Skin of body (tissue), 2 donors: ENCODE results near the gene TAPT1. TPM values are rescaled to one million over a fixed set of nuclear protein-coding genes. Genes with fewer than 3 reads are reported as not detected.
"Not testable (repeated sequence)": the region's sequence is repeated elsewhere in the genome, so short reads cannot be mapped to it uniquely, and the experiment has no call there.

Source experiments
- DNase-seq: peaks from one replicate; lab custom pipeline; 2025; lab: John Stamatoyannopoulos, UW
- total RNA-seq: library from RNA; depleted of rRNA; stranded (reverse); fragments of >200 nt; gene quantifications from one replicate; pipeline ENCODE4 v1.2.3, GENCODE V29; 2014

TAPT1 gene
- total RNA-seq, 1 donor from 2014 or later = 34.4 TPM

DNA sequence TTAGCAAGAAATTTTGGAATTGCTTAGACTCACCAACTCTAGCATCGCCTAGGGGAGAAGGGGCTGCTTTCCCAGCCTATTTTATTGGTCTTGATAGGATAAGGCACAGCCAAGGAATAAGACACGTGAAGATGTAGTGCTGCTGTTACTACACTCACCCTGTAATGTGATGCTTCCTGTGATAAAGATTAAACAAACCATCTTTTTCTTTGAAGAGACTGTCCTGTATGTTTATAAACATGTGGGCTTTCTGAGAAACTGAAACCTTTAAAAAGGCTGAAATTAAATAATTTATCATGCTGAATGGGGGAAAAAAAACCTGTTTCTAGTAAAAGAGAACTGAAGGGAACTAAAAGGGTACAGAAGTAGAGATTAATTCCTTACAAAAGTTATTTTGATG lies 13.2 kb downstream of the TAPT1 start:
- no peak for DNase-seq

DNA sequence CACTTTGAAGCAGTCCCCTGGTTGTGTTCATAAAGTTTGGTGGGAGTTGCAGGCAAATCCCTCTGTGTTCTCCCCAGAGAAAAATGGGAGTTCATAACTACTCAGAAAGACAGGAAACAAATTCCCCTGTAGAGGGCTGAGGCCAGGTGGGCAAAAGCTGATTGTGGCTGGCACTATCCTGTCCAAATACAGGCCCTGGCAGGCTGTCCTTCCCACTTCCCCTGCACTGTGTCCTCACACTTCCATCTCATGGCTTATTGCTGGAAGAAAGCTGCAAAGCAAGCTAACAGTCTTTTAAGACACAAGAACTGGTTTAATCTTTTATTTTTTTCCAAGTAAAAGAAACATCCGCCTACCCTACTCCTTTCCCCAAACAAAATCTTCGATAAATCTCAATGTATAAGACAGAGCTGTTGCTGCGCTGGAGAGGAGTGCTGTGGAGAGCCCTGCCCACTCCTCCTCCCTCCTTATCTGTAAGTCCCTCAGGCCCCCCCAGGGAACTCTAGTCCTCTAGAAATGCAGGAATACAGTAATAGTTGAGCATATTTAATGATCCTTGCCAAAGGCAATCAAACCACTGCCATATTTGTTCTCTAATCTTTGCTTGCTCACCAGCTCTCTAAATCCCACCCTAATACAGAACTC lies 14.0 kb downstream of the TAPT1 start:
- no peak for DNase-seq

DNA sequence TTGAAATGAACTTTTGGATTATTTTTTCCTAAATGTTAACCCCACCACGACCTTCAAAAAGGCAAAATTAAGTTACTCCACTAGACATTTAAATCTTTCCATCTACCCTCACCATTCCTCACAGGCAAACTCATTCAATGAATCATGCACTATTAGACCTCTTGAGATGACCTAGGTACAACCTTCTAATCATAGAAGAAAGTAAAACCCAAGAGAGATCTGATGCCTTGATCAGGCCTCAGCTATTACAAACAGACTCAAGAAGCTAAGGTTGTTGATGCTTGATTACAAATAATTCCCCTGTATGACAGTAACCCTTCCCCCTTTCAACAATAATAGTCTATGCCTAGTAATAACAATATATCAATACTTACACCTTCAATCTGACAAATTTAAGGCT lies 18.9 kb downstream of the TAPT1 start:
- no peak for DNase-seq

DNA sequence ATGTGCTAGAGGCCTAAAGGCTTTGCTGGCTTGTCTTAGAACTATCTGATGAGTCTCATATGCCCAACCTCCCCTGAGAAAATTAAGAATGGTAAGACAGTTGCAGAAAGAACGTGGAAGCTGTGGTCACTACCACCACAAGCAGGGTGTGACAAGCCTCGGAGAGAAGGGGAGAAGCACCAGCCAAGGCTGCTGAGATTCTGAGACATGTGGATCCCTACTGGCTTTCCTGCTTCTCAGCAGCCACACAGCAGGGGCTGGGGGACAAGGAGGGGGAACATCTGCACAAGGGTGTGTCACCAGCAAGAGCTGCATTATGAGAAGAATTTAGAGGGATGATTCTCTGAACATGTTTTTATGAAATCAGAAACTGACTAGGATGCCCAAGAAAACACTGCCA lies 19.4 kb downstream of the TAPT1 start:
- DNase-seq = peak; percentile 59

DNA sequence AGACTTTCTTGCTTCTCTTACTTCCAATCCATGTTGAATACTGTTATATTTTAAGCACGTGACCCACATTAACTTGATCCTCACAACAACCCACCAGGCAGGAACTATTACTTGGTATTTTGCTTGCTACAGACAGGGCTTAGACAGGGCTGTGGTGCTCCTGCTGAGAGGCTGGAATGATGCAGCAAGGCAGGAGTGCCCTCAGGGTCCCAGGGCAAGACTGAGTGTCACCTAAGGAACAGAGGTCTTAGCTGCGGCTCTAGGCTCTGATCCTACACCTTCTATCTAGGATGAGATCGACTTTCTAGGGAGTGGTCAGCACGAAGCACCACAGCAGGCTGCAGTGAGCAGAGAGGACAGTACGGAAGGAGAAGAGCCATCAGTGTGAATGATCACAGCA lies 20.0 kb downstream of the TAPT1 start:
- no peak for DNase-seq

DNA sequence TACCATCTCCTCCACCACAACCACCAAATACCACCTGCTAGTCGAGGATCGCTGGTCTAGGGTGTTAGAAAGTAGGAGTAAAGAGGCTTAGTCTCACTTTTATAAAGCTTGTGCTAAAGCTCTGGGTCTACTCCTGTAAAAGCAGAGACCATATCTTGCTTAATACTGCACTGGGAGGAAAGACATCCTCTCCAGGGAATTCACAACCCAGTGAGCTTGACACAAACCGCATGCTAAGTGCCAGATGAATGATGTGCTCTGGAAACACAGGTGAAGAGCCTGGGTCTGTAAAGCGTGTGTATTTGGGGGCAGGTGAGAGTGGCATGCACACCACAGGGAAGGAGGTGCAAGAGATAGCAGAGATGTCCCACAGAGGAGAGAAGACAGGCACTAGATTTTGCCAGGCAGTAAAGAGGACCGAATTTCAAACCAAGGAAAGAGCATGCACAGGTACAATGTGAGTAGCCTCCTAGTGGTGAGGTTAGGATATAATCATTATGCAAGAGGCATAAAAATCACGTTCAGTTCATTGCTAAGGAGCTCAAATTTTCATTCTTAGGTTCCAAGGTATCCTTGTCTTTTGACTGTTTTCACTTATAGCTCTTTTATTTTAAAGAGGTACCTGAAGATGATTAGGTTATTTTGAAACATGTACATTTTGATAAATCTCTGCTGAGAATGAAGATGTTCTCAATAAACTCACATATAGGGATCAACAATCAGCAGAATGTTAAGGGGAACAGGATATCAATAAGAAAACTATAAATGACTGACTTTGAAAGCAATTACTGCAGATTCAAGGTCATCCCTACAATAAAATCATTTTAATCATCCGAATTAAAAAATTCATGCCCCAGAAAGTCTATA lies 20.7 kb downstream of the TAPT1 start:
- no peak for DNase-seq

DNA sequence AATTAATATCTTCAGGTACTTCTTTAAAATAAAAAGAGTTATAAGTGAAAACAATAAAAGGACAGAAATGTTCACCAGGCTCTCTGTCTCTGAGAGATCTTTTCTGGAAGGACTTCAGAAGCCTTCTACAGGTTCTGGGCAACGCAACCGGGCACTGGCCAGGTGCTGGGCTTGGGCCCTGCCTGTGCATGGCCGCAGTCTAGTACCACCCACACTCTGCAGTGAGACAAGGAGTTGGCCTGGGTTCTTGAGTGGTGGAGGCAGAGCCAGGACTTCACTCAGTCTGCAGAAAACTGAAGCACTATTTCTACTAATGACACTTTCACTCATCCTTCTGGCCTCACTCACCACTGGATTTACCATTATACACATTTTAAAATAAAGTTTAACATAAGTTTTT lies 21.8 kb downstream of the TAPT1 start:
- no peak for DNase-seq

DNA sequence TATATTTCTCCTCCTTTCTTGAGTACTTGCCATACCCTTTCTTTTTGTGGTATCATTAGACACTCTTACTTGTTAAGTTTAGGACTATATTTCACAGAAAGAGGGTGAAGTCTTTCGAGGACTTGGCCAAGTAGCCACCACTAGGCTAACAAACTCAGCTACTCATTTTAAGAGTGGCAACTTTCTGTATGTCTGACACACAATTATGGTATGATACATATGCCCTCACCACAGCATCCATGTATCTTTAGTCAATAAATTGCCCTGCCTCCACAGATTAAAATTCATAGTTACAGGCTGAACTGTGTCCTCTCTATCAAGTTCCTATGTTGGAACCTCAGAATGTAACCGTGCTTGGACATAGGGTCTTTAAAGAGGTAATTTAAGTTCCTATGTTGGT lies 23.2 kb downstream of the TAPT1 start:
- DNase-seq = no peak

DNA sequence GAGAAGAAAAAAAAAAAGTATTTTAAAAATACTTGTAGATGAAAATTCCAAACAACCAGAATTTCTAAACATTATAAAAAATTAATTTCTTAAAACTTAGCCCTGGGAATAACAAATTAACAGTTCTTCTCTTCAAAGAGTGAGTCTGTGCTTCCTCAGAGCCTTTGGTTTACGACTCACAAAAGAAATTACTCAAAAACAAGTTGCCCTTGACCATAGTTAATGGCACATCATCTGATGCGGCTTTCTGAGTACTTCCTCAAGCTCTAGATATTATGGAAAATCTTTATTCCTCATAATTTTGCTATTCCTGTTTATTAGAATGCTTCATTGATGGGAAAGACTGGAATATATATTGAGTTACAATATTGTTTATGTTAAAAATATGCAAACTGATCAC lies 23.7 kb downstream of the TAPT1 start:
- DNase-seq = no peak

DNA sequence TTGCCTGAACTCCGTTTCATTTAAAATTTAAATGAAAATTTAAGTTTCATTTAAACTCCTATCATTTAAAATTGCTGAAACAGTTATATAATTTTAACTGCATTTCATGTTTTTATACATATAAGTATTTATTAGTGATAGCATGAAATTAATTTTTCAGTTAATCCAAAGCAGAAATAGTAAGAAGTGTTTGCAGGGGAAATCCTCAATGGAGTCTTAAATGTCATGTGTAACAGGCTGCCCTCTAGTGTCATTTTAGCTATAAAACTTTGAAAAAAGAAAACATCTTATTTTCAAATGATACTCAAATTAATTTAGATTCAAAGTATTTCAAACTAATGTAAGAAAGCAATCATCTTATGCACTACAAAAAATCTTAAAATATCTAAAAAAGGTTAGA lies 27.2 kb downstream of the TAPT1 start:
- peak; percentile 12 for DNase-seq

DNA sequence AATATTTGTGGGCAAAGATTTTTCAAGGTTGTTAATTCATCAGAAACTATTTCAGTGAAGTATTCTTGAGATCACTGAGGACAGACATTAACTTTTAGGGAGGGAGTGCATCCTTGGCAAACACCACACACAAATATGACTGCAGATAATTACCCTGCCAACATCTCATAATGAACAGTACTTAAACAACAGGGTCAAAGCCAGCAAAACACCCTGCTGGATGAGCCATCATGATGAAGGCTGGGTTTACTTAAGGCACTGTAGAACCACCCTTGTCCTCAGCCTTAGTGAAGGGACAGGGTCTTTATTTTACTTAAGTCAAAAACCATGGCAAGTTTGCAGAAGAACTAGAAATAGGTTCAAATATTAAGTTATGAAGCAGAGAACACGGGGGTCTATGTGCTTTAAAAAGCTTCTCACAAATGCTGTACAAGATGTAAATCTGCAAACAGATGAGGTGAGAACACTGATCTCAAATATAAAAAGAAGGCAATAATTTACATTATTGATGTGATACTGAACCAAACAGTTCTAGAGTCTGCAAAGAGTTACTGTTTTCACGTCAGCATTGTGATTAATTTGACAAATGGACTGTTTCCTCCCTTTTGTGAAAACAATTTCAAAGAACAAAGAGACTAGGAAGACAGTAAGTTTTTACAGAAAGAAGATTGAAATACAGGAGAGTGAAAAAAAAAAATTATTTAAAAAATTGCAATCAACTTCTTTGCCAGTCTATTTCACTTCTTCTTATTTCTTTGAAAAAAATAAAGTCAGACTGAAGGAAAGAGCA lies 28.2 kb downstream of the TAPT1 start:
- DNase-seq = no peak

DNA sequence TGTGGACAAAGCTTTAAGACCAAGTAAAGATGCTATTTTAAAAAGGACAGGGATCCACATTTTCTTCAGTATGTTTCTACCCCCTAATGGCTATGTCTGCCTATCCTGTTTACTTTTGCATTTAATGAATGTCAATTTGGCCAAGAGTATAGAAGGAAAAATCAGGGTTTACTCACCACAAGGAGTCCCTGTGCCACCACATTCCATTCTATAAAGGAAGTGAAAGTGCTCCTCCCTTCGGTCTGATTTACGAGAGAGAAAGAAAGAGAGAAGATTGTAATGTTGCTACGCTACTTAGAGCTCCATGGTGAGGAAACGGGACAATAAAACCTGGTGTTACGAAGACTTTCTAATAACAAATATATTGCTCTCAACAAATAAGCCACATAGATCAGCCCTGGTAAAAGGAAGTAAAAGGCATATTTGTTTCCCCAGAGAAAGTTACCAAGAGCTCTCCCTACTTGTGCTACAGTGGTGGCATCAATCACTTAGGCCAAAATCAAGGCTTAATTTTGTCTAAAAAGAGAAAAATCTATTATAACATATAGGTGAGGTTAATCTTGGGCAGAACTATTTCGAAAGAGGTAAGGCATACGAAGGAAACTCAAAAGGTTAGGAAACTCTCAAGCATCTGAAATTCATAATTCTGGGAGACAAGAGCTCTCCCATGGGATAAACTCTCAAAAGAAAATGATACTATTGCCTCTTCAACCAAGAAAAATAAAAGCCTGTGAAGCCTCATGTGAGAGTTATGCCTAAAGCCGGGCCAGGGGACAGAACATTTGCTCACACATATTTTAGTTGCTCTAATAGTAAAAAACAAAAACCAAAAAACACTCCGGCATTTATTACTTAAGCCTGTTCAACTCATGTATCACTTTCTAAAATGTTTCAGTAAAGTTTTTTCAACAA lies 29.5 kb downstream of the TAPT1 start:
- DNase-seq = peak; percentile 46

DNA sequence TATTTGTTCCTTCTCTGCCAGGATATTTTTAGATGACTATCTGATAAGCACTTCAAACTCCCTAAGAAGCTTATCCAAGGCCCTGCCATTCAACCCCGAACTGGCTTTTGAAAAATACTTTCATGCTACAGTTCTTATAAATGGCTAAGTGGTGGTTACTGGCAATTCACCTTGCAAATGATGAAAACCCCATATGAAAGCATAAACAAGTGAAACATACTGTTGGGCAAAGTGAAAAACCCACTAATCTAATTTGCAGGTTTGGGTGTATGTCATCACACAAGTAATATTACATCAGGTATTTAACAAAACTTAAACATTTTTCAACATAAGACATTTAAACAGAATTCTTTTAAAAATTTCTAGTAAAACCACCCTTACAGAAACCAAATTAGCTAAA lies 31.1 kb downstream of the TAPT1 start:
- DNase-seq = no peak

DNA sequence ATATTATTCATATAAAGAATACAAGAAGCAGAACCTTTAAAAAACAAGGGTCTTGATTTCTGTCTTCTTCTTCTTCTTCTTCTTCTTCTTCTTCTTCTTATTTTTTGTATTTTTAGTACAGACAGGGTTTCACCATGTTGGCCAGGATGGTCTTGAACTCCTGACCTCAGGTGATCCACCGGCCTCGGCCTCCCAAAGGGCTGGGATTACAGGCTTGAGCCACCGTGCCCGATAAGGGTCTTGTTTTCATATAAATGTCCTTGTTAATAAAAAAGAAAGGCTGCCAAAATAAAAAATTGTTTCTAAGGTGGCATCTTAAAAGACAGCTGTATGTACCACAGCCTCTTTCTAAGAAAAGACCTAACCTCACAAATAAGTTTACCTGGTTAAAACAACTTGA lies 31.5 kb downstream of the TAPT1 start:
- DNase-seq = not testable (repeated sequence)

DNA sequence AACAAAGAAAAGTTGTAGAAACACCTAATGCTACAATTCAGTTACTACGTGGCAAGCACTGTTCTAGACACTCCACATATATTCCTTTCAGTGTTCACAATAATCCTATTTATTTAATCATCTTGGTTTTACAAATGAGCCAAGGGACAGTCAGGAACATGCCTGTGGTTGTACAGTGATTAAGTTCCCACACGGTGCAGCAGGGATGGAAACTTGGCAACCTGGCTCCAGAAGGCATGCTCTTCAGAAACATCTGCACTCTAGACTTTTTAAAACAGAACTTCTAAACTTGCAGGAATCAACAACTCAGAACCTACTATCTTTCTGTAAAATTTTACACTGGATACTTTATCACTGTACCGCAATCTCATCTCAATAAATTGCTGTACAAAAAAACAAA lies 32.1 kb downstream of the TAPT1 start:
- DNase-seq = no peak

DNA sequence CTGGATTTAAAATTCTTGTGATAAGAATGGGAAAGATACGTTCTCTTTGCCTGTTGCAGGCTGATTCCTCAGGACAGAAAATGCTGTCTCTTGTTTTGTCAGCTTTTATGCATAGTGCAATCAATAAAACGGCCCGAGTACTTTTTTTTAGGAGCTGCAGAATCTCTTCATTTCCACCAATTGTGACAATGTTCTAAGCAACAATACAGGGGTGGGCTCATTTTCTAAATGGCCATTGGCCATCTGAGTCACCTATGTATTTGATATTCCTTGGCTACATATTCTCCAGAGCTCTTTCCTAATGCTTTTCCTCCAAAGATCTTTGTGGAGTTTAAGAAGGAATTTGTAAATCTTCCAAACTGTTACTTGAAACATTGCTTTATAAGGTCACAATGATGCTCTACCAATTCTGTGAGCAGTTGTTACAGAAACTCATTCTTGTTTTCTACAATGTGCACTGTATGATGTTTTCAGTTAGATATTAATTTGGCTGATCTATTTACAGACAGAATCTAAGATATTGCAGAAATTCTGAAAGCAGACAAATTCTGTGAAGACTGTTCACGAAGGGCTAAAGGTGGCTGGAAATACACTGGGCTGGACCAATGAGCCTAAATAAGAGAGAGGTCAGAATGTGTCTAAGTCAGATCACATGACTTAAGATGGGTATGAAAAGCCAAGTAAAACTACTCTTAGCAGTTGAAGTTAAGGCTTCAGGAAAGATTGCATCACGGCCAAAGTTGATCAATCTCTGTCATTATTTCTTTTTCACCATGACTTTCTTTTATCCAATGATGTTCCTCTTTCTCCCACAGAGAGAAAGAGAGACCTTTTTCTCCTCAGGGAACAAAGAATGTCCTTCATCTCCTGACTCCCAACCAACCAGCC lies 33.4 kb downstream of the TAPT1 start:
- no peak for DNase-seq

DNA sequence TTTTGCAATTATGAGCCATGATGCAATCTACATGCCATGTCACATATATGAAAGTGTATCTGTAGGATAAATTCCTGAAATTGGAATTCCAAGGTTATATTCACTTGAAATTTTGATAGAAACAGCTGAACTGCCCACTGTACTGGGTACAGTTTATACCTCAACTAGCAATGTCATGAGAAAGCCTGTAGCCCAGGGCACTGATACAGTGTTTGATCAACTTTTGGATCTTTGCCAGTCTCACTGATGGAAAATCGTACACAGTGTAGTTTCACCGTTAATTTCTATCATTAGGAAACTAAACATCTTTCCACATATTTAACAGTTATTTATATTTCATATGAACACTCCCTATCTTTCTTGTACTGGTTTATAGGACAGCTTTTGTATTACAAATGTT lies 34.2 kb downstream of the TAPT1 start:
- DNase-seq = no peak

DNA sequence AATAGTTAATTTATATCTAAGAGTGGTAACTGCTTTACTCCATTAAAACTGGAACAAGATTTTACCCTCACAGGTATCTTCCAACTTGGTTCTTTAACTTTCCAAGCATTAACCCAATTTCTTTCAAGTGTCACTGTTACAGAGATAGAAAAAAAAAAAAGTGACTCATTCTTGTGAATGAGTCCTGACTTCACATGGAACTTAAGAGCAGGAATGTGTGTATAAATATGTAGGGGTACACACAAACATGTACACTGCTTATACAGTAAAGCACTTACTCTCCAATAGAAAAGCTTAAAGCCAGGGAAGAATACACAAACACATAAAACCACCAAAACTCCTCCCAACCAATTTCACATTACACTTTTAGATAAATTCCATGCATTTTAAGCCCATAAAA lies 38.8 kb downstream of the TAPT1 start:
- no peak for DNase-seq

DNA sequence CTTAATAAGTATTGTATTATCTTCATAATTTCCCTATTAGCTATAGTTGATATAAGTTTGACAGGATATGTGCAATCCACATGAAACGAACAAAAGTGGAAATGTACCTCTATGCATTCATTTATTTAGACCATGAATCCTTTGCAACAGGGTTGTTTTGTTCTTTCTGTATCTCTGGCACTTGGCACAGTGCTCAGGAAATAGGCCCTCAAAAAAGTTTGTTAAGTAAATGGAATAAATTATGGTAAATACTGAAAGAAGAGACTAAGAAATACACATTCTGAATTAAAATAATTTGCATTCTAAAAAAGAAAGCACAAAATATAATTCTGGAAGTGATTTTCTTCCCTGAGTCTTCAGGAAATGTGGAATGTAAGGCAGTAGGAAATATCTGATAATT lies 39.3 kb downstream of the TAPT1 start:
- DNase-seq = no peak

DNA sequence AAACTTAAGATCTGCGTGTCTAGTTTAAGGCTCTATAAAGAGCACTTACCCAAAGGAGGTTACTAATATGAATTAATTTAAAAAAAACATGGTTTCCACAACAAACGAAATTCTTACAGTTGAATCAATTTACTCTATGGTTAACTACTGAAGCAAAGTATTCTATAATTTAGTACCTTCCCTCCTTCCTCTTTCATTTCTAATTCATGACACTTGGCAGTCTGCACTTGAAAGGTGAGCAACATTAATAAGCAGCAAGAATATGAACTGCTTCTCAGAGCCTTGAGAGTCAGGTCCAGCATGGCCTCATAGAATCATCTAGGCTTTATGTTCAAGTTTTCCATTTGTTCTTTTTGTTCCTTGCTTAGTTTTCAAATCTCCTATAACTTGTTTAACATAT lies 42.7 kb downstream of the TAPT1 start:
- DNase-seq = no peak
